Omental fat pad (tissue), 4 donors: ENCODE results near the gene IBSP. TPM values are rescaled to one million over a fixed set of nuclear protein-coding genes. Genes with fewer than 3 reads are reported as not detected.

Experiments
- ATAC-seq: fragments of 150-250 bp; one replicate; pipeline ENCODE4 v1.9.1; 2016; ENCODE audit warnings: mild to moderate bottlenecking, moderate library complexity; ENCODE audit not compliant: low FRiP score
- DNase-seq: peaks from one replicate; pipeline ENCODE4 v3.0.0-alpha.2; 2019; ENCODE audit warnings: low spot score
- CTCF ChIP-seq, 3 donors: fragments of 450-650 bp; IDR thresholded peaks; one replicate each; pipeline ENCODE4 v1.5.1; 2016 to 2017; ENCODE audit warnings: antibody characterized with exemption in 3 of 3, mild to moderate bottlenecking in 3 of 3, moderate library complexity in 2 of 3
- total RNA-seq, 4 donors: library from RNA; depleted of rRNA; stranded (reverse); fragments of >200 nt; gene quantifications; one replicate each; pipeline ENCODE4 v1.1.0, GENCODE V29; 2016

IBSP gene
- total RNA-seq, 4 donors from 2014 or later: not detected

DNA sequence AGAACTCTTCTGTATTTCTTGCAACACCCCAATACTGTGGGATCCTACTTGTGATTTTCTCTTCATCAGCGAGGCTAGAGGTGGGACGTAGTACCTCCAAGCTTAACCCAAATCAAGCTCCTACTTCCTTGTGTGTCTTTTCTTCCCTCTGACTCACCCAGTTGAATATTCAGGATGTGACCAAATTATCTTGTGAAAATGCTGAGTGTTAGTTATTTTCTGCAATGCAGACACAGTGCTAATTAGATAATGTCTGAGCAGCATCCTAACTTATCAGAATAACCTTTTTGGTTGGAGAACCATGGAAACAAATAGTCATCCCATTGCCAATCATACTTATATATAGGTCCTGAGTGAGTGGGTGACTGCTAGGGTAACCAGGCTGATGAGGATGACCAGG is 35.8 kb downstream of the IBSP start:
- DNase-seq (no peak), ATAC-seq (no peak)
- TF ChIP-seq CTCF (IDR thresholded peaks at IDR 0.05): no peak

DNA sequence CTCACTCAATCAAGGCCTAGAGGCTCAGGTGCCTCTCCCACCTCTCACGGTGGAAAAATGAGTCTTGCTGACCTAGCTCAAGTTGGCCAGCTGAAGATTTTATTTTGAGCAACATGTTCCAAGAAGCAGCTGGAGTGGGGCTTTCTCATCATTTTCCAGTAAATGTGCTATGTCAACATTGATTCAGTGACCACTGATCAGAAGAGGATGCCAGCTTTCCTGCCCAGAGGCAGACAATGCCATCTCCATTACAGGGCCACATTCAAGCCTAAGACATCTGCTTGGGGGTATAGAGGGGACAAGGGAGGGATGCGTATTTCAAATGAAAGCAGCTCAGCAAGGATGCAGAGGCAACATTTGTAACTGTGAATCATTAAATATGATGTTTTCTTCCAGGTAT is 36.4 kb downstream of the IBSP start:
- no peak for TF ChIP-seq CTCF (IDR thresholded peaks at IDR 0.05)
- DNase-seq: no peak
- no peak for ATAC-seq

DNA sequence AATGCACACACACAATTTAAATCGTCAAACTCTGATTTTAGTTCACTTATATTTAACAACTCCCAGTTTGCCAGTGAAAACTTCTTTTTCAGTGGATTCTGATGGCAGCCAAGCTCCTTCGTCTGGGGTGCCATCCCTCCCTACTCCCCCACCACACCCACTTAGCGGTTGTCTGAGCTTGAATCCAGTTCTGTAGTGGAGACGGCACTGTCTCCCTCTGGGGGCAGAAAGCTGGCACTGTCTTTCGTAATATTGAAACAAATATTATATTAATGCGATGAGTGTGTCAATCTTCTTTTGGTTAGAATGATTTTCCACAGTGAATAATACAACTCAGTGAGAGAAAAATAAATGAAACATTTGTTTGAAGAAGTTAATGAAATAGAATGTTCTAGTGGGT is 38.9 kb downstream of the IBSP start:
- DNase-seq (no peak), ATAC-seq (no peak)
- no peak for TF ChIP-seq CTCF (IDR thresholded peaks at IDR 0.05)

GRCh38 chr4:87838890-87839591 is 39.7 kb downstream of the IBSP start:
- ATAC-seq (no peak), DNase-seq (no peak)
- peak in 1 of 3 donors; percentile 12 for TF ChIP-seq CTCF (IDR thresholded peaks at IDR 0.05)

GRCh38 chr4:87839592-87839946 is 40.2 kb downstream of the IBSP start:
- DNase-seq (no peak), ATAC-seq (no peak)
- no peak for TF ChIP-seq CTCF (IDR thresholded peaks at IDR 0.05)

- no peak for TF ChIP-seq CTCF (IDR thresholded peaks at IDR 0.05)
- no peak for ATAC-seq
- no peak for DNase-seq
Measured at GRCh38 chr4:87840149-87840548, 40.8 kb downstream of the IBSP start.

DNA sequence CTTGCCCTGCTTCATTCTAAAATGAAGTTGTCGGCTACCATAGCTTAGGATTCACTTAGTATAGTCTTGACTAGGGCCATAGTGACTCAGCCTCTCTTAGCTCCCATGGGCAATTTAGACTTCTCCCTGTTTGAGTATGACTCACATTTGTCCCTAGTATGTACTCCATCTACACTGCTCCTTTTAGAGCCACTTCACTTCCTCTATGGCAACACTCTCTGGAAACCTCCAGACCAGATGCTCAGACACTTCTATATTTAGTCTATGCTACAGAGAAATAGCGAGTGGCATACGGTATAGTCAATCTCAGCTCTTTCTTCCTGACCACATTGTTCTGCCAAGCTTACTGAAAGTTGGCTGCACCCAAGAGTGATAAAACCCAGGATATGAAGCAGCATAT is 44.6 kb downstream of the IBSP start:
- TF ChIP-seq CTCF (IDR thresholded peaks at IDR 0.05): no peak
- DNase-seq (no peak), ATAC-seq (peak; percentile 76)
